AG09319 (cell line): ENCODE results near the gene FABP7.

Experiments used
- DNase-seq: peaks from one replicate; pipeline ENCODE4 v3.0.0-alpha.2; 2010; ENCODE audit warnings: low read depth; ENCODE audit errors: extremely low read depth
- TF ChIP-seq, protein P1 (sequence below): IDR thresholded peaks from 2 replicates; pipeline ENCODE4 v1.5.1; 2011; ENCODE audit warnings: low read depth, mild to moderate bottlenecking, inconsistent platforms, low read length, moderate library complexity

Gene FABP7

GRCh38 chr6:122833021-122833491, 53.5 kb downstream of the FABP7 start:
- DNase-seq, result no peak
- TF ChIP-seq, protein P1, sequence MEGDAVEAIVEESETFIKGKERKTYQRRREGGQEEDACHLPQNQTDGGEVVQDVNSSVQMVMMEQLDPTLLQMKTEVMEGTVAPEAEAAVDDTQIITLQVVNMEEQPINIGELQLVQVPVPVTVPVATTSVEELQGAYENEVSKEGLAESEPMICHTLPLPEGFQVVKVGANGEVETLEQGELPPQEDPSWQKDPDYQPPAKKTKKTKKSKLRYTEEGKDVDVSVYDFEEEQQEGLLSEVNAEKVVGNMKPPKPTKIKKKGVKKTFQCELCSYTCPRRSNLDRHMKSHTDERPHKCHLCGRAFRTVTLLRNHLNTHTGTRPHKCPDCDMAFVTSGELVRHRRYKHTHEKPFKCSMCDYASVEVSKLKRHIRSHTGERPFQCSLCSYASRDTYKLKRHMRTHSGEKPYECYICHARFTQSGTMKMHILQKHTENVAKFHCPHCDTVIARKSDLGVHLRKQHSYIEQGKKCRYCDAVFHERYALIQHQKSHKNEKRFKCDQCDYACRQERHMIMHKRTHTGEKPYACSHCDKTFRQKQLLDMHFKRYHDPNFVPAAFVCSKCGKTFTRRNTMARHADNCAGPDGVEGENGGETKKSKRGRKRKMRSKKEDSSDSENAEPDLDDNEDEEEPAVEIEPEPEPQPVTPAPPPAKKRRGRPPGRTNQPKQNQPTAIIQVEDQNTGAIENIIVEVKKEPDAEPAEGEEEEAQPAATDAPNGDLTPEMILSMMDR, result no peak
